GM19455 (cell line): ENCODE results near the gene PIK3R3.
A peak's percentile ranks its signal among the peaks of the same experiment; 100 is the strongest.

Experiments used
- ATAC-seq: cut with Tn5 transposase; IDR thresholded peaks from one replicate; pipeline ENCODE4 v1.9.1; 2021; ENCODE audit not compliant: unreplicated experiment

The PIK3R3 gene

DNA sequence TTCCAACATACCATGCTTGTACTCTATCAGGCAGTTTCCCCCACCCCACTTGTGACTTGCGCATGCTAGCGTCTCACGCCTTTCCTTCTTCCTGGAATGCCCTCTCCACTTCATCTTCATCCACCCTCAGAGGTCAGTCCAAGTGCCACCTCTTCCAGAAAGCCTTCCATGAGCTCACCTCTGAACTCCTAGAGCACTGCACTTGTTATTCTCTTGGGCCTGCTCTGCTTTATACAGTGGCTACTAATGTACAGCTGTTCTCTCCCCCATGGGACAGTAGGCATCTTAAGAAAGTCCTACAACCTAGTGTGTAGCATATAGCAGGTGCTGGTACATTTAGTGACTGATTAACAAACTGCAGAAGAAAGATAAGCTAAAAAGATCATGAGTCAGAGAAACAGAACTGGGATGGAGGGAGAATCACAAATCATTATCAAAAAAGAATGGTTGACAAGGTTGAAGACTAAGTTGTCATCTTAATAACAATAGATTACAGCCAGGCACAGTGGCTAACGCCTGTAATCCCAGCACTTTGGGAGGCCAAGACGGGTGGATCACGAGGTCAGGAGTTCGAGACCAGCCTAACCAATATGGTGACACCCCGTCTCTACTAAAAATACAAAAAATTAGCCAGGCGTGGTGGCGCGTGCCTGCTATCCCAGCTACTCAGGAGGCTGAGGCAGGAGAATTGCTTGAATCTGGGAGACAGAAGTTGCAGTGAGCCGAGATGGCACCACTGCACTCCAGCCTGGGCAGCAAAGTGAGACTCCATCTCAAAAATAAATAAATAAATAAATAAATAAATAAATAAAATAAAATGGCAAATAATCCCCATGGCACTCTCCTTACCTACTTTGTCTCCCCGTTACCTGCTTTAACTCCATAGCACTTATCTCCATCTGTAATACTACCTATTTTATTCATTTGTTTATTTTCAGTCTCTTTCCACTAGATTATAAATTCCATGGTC lies 26.2 kb upstream of the PIK3R3 start:
- no peak for ATAC-seq

DNA sequence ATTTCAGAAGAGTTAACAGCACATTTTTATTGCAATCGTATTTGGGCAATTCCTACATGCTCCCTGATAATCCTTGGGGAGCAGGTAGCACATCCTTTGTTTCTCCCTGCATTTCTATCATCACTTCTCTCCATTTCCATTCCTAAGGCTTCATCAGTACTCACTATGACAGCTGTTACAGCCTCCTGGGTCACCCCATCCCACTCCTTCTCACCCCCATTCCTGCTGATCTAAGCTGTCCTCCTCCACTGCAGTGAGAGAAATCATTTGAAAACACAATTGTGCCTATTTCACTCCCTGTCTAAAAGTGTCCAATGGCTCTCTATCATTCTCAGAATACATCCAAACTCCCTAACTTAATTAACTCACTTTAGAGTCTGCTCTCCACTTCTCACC lies 25.5 kb upstream of the PIK3R3 start:
- no peak for ATAC-seq

GRCh38 chr1:46153732-46154131 lies 21.3 kb upstream of the PIK3R3 start:
- no peak for ATAC-seq

- no peak for ATAC-seq
Measured at GRCh38 chr1:46153228-46153627, 20.8 kb upstream of the PIK3R3 start.

GRCh38 chr1:46152016-46152415 lies 19.6 kb upstream of the PIK3R3 start:
- no peak for ATAC-seq

DNA sequence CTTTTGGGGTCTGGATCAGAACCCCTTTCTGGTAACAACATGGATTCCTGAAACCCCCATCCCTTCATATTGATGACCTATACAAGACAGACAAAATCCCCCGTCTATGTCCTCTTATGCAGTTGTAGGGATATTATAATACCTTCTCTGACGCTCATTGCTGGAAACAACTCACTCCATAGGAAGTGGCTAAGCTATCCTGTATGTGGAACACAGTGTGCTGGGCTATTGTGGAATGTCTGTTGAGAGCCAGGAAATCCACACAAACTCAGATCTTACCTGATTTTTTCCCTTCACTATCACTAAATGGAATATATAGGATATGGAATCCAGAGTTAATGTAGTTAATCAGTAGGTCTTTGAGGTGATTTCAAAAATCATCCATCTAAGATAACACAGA lies 17.7 kb upstream of the PIK3R3 start:
- no peak for ATAC-seq

GRCh38 chr1:46148318-46148717 lies 15.9 kb upstream of the PIK3R3 start:
- ATAC-seq: no peak

DNA sequence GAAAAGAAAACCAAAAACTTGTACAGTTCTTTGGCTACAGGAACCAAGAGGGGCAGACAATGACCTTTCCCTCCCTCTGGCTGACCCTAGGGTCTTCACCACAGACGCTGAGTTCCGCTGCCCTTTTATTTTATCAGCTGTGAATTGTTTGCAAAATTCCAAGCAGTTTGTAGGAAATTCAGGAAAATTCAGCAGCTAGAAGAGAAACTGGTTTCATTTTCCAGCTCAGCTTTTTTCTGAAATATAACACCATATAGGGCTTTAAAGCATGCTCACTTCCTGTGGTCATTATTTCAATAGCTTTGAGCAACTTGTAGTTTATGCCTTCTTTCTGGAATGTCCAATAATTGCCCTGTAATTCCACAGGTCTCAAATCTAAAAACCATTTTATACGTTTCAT lies 5.5 kb upstream of the PIK3R3 start:
- ATAC-seq: no peak

DNA sequence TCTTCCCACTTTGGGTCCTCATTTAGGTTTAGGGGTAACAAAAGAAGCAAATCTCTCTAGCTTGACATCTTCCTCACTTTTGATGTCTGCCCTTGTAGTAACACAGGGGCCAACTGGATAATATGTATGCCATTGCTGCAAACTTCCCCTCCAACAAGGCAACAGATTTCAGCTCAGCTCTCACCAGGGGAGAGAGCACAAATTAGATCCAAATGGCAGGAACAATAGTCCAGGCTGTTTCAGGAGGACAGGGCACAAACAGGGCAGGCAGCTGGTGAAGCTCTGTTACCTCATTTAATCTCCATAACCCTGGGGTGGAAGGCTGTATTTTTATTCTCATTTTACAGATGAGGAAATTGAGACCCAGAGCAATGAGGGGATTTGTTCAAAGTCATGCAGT lies 4.3 kb upstream of the PIK3R3 start:
- ATAC-seq: no peak

- no peak for ATAC-seq
Measured at GRCh38 chr1:46134660-46135331, 2.4 kb upstream of the PIK3R3 start.

DNA sequence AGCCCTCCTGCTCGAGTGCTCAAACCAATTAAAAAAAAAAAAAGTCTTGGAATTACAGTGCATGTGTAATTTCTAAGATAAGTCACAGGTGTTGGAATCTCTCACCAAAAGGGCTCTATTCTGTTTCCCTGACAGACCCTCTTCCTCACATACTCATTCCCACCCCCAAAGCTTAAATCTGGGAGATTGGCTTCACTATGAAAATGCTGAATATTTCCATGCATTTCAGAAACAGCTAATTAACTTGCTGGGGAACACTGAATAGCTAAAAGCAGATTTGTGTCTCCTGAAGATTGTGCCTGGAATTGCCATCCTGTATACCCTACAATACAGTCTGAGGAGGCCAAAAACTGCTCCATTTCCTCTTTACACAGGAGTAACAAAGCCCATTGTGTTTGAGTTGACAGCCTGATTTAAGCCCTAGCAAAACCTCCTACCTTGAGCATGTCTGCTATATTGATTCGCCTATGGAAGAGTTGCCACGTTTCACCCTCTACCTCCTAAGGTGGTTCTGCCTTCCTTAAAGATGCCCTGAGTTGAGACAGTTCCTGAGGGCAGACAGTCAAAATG lies 1.4 kb upstream of the PIK3R3 start:
- ATAC-seq: no peak

- peak; percentile 55 for ATAC-seq
Measured at GRCh38 chr1:46133181-46133658, 791 bp upstream of the PIK3R3 start.

- no peak for ATAC-seq
Measured at GRCh38 chr1:46131712-46132528, 509 bp downstream of the PIK3R3 start.

DNA sequence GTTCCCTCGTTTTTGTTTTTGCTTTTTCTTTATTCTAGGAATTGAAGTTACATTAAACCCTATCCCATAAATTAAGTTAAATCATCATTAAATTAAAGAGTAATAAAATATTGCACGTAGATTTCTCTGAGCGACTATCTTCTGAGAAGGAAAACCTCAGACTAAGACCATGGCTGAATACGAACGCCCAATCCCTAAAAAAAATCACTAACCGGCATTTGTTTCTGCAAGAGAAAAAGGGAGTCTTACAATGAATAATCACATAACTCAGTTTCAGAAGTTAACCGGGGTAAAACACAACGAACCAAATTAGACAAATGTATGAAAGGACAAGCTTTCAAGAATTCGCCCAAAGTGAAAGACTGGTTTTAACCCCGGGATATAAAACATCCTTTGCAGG lies 1.3 kb downstream of the PIK3R3 start:
- ATAC-seq: no peak

DNA sequence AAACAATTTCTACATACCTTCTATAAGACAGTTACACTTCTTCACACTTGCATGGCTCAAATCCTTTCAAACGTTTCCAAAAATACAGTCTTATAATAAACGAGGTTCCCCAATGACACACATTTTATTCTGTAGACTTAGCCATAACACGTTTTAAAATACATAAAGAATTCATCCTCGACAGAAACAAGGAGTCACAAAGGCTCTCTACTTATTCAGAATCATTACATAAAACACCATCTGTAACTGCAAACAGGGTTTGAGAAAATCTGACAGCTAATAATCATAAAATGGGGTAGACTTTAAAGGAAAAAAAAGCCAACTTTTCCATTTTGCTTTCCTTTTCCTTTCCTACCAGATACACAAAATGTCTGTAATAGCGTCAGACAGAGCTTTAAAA lies 1.8 kb downstream of the PIK3R3 start:
- no peak for ATAC-seq

- ATAC-seq: no peak
Measured at GRCh38 chr1:46130121-46130520, 2.3 kb downstream of the PIK3R3 start.

DNA sequence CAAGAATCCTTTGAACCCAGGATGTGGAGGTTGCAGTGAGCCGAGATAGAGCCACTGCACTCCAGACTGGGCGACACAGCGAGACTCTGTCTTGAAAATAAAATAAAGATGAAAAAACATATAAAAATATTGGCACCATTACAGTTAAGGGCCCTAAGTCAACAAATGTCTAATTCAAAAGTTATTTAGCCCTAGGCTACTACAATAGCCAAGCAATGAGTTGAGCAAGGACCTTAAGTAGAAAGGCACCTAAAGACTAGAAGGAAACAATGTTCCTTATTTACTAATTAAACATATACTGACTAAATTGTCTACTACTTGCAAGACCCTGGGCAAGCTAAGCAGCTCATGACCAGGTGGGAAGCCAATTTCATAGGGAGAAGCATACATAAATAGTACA lies 4.1 kb downstream of the PIK3R3 start:
- no peak for ATAC-seq

DNA sequence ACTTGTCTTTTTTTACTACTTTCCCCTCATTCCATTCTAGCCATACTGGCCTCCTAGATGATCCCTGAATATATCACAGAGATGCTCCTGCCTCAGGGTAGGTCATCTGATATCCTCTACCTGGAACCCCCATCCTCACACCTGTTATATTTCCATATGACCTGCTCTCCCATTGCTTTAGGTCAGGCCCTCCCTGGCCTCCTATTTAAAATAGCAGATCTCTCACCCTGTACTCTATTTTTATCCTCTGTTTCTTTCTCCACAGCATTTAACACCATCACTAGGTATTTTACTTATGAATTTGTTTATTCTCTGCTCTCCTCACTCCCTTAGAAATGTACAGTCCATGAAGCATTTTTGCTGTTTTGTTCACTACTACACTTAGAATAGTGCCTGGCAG lies 13.6 kb downstream of the PIK3R3 start:
- ATAC-seq: no peak

DNA sequence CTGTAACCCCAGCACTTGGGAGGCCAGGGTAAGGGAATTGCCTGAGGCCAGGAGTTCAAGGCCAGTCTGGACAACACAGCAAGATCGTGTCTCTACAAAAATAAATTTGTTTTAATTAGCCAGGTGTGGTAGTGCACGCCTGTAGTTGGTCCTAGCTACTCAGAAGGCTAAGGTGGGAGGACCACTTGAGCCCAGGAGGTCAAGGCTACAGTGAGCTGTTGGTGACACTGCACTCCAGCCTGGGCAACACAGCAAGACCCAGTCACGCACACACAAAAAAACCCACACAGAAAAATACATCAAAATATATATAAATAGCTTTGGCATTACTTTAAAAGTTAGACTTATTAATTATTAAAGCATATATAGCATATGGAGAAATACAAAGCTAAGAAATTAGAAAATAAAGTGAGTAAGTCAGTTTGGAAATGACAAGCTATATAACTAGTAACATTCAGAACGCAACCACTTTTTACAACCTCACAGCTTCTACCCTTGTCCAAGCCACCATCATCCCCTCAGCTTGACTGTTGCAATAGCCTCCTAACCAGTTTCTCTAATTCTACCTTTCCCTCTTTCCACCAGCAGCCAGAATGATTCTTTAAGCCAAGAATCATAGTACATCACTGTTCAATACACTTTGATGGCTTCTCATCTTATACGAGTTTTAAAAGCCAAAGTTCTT lies 14.5 kb downstream of the PIK3R3 start:
- no peak for ATAC-seq

GRCh38 chr1:46114925-46115603 lies 17.4 kb downstream of the PIK3R3 start:
- ATAC-seq: no peak
